ENCODE data around the gene FBXO7.

The FBXO7 gene

GRCh38 chr22:32501836-32502752, 27.5 kb downstream of the FBXO7 start:
- no peaks in the 10 kb centered on the region for H3K27me3 ChIP-seq
- TF ChIP-seq, protein P1, sequence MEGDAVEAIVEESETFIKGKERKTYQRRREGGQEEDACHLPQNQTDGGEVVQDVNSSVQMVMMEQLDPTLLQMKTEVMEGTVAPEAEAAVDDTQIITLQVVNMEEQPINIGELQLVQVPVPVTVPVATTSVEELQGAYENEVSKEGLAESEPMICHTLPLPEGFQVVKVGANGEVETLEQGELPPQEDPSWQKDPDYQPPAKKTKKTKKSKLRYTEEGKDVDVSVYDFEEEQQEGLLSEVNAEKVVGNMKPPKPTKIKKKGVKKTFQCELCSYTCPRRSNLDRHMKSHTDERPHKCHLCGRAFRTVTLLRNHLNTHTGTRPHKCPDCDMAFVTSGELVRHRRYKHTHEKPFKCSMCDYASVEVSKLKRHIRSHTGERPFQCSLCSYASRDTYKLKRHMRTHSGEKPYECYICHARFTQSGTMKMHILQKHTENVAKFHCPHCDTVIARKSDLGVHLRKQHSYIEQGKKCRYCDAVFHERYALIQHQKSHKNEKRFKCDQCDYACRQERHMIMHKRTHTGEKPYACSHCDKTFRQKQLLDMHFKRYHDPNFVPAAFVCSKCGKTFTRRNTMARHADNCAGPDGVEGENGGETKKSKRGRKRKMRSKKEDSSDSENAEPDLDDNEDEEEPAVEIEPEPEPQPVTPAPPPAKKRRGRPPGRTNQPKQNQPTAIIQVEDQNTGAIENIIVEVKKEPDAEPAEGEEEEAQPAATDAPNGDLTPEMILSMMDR (IDR thresholded peaks at IDR 0.05) = no peak

GRCh38 chr22:32509045-32509444, 34.4 kb downstream of the FBXO7 start:
- no peak overlapping the region for H3K4me3 ChIP-seq (ENCODE audit: low read depth in 1 of 2, low read length in 1 of 2)
- no peaks in the 10 kb centered on the region for H3K27me3 ChIP-seq
- TF ChIP-seq, protein P1 (IDR thresholded peaks at IDR 0.05) = no peak
- no peaks in the 10 kb centered on the region for H3K9me3 ChIP-seq
- no peaks in the 10 kb centered on the region for H3K36me3 ChIP-seq
- no peaks in the 10 kb centered on the region for H3K4me1 ChIP-seq (ENCODE audit: control insufficient read depth in 1 of 2, insufficient read depth in 1 of 2, low read depth in 1 of 2, low read length in 1 of 2)
- H3K27ac ChIP-seq = no peak overlapping the region

More at GRCh38 chr22:32501836-32502752, 27.5 kb downstream of the FBXO7 start:
- H3K9me3 ChIP-seq = no peaks in the 10 kb centered on the region
- H3K4me3 ChIP-seq (ENCODE audit: low read depth in 1 of 2, low read length in 1 of 2) = no peak overlapping the region
- no peaks in the 10 kb centered on the region for H3K4me1 ChIP-seq (ENCODE audit: control insufficient read depth in 1 of 2, insufficient read depth in 1 of 2, low read depth in 1 of 2, low read length in 1 of 2)
- no peak overlapping the region for H3K27ac ChIP-seq
- H3K36me3 ChIP-seq = peaks cover 28% of the 10 kb centered on the region

DNA sequence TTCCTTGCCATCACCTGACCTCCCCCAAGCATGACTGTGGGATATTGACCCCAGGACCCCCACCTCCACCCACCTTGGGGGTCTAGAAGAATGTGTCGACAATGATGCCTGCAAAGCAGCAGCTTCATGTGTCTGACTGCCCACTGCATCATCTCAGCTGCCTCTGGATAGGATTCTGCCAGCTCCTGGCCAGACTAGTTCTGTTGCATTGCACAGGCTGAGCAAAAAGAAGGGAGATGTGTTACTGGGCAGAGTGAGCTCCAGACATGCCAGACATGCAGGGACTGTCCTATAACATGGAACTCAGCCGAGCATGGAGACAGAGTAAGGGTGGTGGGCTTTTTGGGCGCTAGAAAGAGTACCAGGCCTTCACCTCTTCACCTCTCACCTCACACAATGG, 36.7 kb downstream of the FBXO7 start:
- Histone ChIP-seq H3K27ac (no peak overlapping the region), H3K9me3 (no peaks in the 10 kb centered on the region), H3K4me1 (ENCODE audit: control insufficient read depth in 1 of 2, insufficient read depth in 1 of 2, low read depth in 1 of 2, low read length in 1 of 2) (no peaks in the 10 kb centered on the region), H3K4me3 (ENCODE audit: low read depth in 1 of 2, low read length in 1 of 2) (no peak overlapping the region), H3K36me3 (no peaks in the 10 kb centered on the region), H3K27me3 (no peaks in the 10 kb centered on the region)
- TF ChIP-seq, protein P1 (IDR thresholded peaks at IDR 0.05) = no peak

DNA sequence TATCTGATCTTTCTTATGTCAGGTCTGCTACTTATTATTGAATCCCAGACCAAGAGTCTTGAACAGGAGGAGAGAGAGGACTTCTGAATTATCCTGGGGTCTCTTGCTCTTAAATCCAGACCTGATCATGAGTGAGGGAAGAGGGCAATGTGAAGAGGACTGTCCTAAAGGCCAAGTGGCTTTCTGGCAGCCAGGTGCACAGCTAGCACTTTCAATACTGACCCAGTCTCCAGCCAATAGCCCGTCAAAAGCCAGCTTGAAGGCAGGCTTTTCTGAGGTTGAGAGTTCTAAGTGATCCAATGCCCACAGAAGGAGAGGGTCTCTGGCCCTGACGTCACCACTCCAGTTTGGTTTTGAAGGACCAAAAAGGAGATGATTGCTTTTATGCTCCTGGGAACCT, 37.2 kb downstream of the FBXO7 start:
- H3K4me3 ChIP-seq (ENCODE audit: low read depth in 1 of 2, low read length in 1 of 2) = no peak overlapping the region
- H3K27ac ChIP-seq = no peak overlapping the region
- H3K9me3 ChIP-seq = no peaks in the 10 kb centered on the region
- H3K27me3 ChIP-seq = no peaks in the 10 kb centered on the region
- no peaks in the 10 kb centered on the region for H3K4me1 ChIP-seq (ENCODE audit: control insufficient read depth in 1 of 2, insufficient read depth in 1 of 2, low read depth in 1 of 2, low read length in 1 of 2)
- no peaks in the 10 kb centered on the region for H3K36me3 ChIP-seq
- TF ChIP-seq, protein P1 (IDR thresholded peaks at IDR 0.05) = no peak

DNA sequence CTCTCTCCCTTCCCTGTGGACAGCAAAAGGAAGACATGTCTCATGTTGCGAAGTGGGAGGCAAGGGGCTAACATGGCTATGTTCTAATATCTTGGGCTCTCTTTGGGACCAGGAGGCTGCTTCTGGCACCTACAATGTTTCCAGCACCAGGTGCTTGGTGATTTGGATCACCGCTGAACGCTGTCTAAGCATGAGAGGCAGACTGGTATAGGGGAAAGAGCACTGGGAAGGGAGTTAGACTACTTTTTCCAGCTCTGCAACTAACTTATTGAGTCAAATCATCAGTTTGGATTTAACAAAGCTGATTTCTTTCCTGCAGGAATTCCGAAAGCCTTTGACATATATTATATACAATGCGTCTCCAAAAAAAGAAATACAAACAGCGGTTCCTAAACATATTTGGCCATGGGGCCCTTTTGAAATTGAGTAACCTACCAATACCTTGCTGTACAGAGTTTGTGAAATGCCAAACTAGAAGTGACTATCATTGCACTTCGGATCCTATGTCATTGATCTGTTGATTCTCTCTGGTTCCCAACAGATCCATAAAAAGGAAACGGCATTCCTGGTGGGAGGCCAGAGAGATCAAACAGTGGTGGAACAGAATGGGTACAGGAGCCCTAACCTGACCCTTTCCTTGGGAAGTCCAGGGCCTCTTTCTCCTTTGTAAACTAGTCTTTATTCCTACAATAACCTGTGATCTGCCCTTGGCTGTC, 37.8 kb downstream of the FBXO7 start:
- Histone ChIP-seq H3K4me1 (ENCODE audit: control insufficient read depth in 1 of 2, insufficient read depth in 1 of 2, low read depth in 1 of 2, low read length in 1 of 2) (no peaks in the 10 kb centered on the region), H3K27ac (no peak overlapping the region), H3K36me3 (no peaks in the 10 kb centered on the region), H3K9me3 (no peaks in the 10 kb centered on the region), H3K4me3 (ENCODE audit: low read depth in 1 of 2, low read length in 1 of 2) (no peak overlapping the region), H3K27me3 (no peaks in the 10 kb centered on the region)
- TF ChIP-seq, protein P1 (IDR thresholded peaks at IDR 0.05) = no peak
